Ishikawa (cell line): ENCODE measurements around the gene TBC1D12.

ENCODE experiments used
- CEBPB ChIP-seq: IDR thresholded peaks from 2 replicates; pipeline ENCODE4 v1.6.1; 2012
- CREB1 ChIP-seq: IDR thresholded peaks from 2 replicates; pipeline ENCODE4 v1.6.1; 2012; ENCODE audit warnings: low read depth
- EGR1 ChIP-seq: IDR thresholded peaks from 2 replicates; pipeline ENCODE4 v1.6.1; 2012
- EP300 ChIP-seq: IDR thresholded peaks from 2 replicates; pipeline ENCODE4 v1.6.1; 2012; ENCODE audit warnings: borderline replicate concordance
- FOXM1 ChIP-seq: IDR thresholded peaks from 2 replicates; pipeline ENCODE4 v1.6.1; 2012; ENCODE audit warnings: low read depth, borderline replicate concordance
- MAX ChIP-seq: IDR thresholded peaks from 2 replicates; pipeline ENCODE4 v1.6.1; 2012
- NFIC ChIP-seq: IDR thresholded peaks from 2 replicates; pipeline ENCODE4 v1.6.1; 2012
- RAD21 ChIP-seq: IDR thresholded peaks from 2 replicates; pipeline ENCODE4 v1.6.1; 2012; ENCODE audit warnings: low read depth
- REST ChIP-seq: IDR thresholded peaks from 2 replicates; pipeline ENCODE4 v1.6.1; 2012; ENCODE audit warnings: low read depth, mild to moderate bottlenecking
- TAF1 ChIP-seq: IDR thresholded peaks from 2 replicates; pipeline ENCODE4 v1.6.1; 2012; ENCODE audit warnings: low read depth, mild to moderate bottlenecking
- TCF12 ChIP-seq: IDR thresholded peaks from 2 replicates; pipeline ENCODE4 v1.6.1; 2012; ENCODE audit warnings: low read depth
- TEAD4 ChIP-seq: IDR thresholded peaks from 2 replicates; pipeline ENCODE4 v1.6.1; 2012
- USF1 ChIP-seq: IDR thresholded peaks from 2 replicates; pipeline ENCODE4 v1.6.1; 2012
- YY1 ChIP-seq: IDR thresholded peaks from 2 replicates; pipeline ENCODE4 v1.6.1; 2012; ENCODE audit warnings: low read depth
- ZBTB7A ChIP-seq: IDR thresholded peaks from 2 replicates; pipeline ENCODE4 v1.6.1; 2012; ENCODE audit warnings: low read depth

Gene TBC1D12

GRCh38 chr10:94451883-94452519 is 49.7 kb downstream of the TBC1D12 start:
- TF ChIP-seq TCF12 (no peak), REST (no peak), TAF1 (no peak), CEBPB (no peak), RAD21 (no peak), USF1 (no peak), TEAD4 (no peak)

GRCh38 chr10:94456942-94457341 is 54.6 kb downstream of the TBC1D12 start:
- TF ChIP-seq EP300 (no peak), RAD21 (no peak), YY1 (no peak), MAX (no peak), TEAD4 (no peak), EGR1 (no peak), TCF12 (no peak), CREB1 (no peak), USF1 (no peak), FOXM1 (no peak), ZBTB7A (no peak), REST (no peak), NFIC (no peak), TAF1 (no peak), CEBPB (no peak)

- no peak for TF ChIP-seq TCF12
- no peak for TF ChIP-seq NFIC
- no peak for TF ChIP-seq CEBPB
- TF ChIP-seq CREB1, result no peak
- TF ChIP-seq REST, result no peak
- TF ChIP-seq EP300, result no peak
- TF ChIP-seq TEAD4, result no peak
- TF ChIP-seq TAF1, result no peak
- no peak for TF ChIP-seq EGR1
- TF ChIP-seq MAX, result no peak
- no peak for TF ChIP-seq FOXM1
- no peak for TF ChIP-seq RAD21
- no peak for TF ChIP-seq USF1
- no peak for TF ChIP-seq ZBTB7A
- no peak for TF ChIP-seq YY1
Observed at GRCh38 chr10:94459385-94459784, 57.0 kb downstream of the TBC1D12 start.

- TF ChIP-seq REST (no peak), RAD21 (no peak), TCF12 (no peak), ZBTB7A (no peak), MAX (no peak), TEAD4 (no peak), CEBPB (no peak), EP300 (no peak), EGR1 (no peak), FOXM1 (no peak), USF1 (no peak), TAF1 (no peak), CREB1 (no peak), YY1 (no peak), NFIC (no peak)
Observed at GRCh38 chr10:94461503-94461902, 59.2 kb downstream of the TBC1D12 start.
